Ishikawa (cell line): ENCODE results near the gene CSE1L.

ENCODE experiments used
- CEBPB ChIP-seq: IDR thresholded peaks from 2 replicates; pipeline ENCODE4 v1.6.1; 2012
- CREB1 ChIP-seq: IDR thresholded peaks from 2 replicates; pipeline ENCODE4 v1.6.1; 2012; ENCODE audit warnings: low read depth
- EGR1 ChIP-seq: IDR thresholded peaks from 2 replicates; pipeline ENCODE4 v1.6.1; 2012
- EP300 ChIP-seq: IDR thresholded peaks from 2 replicates; pipeline ENCODE4 v1.6.1; 2012; ENCODE audit warnings: borderline replicate concordance
- FOXM1 ChIP-seq: IDR thresholded peaks from 2 replicates; pipeline ENCODE4 v1.6.1; 2012; ENCODE audit warnings: low read depth, borderline replicate concordance
- NFIC ChIP-seq: IDR thresholded peaks from 2 replicates; pipeline ENCODE4 v1.6.1; 2012
- RAD21 ChIP-seq: IDR thresholded peaks from 2 replicates; pipeline ENCODE4 v1.6.1; 2012; ENCODE audit warnings: low read depth
- TAF1 ChIP-seq: IDR thresholded peaks from 2 replicates; pipeline ENCODE4 v1.6.1; 2012; ENCODE audit warnings: low read depth, mild to moderate bottlenecking
- TCF12 ChIP-seq: IDR thresholded peaks from 2 replicates; pipeline ENCODE4 v1.6.1; 2012; ENCODE audit warnings: low read depth
- TEAD4 ChIP-seq: IDR thresholded peaks from 2 replicates; pipeline ENCODE4 v1.6.1; 2012
- YY1 ChIP-seq: IDR thresholded peaks from 2 replicates; pipeline ENCODE4 v1.6.1; 2012; ENCODE audit warnings: low read depth
- ZBTB7A ChIP-seq: IDR thresholded peaks from 2 replicates; pipeline ENCODE4 v1.6.1; 2012; ENCODE audit warnings: low read depth
- TF ChIP-seq, protein P1 (sequence below): IDR thresholded peaks from 2 replicates; pipeline ENCODE4 v1.6.1; 2012
- TF ChIP-seq, protein P2 (sequence below): IDR thresholded peaks from 2 replicates; pipeline ENCODE4 v1.6.1; 2012
- TF ChIP-seq, protein P3 (sequence below): IDR thresholded peaks from 2 replicates; pipeline ENCODE4 v1.6.1; 2012; ENCODE audit warnings: low read depth, mild to moderate bottlenecking

The CSE1L gene

DNA sequence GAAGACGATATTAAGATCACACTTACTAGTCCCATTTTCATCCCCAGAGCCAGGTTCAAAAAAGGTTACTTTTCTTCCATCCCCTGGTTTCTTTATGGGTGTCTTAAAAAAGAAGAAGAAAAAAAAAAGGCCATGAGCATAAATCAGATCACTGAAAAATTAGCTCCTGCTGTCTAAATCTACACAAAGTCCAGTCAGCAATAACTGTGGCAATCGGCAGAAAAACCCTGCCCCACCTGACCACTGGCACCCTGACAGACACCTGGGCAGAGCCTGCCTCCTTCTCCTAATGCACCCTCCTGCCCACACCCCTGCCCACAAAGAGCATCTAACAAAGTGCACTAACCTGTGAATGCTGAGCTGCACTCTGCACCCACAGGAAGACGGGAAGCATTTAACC is 72.2 kb downstream of the CSE1L start:
- TF ChIP-seq CREB1 (no peak), TCF12 (no peak), ZBTB7A (no peak), EP300 (no peak), TAF1 (no peak), CEBPB (no peak), NFIC (no peak), EGR1 (no peak), TEAD4 (no peak), RAD21 (no peak)
- TF ChIP-seq, protein P1, sequence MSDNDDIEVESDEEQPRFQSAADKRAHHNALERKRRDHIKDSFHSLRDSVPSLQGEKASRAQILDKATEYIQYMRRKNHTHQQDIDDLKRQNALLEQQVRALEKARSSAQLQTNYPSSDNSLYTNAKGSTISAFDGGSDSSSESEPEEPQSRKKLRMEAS: no peak
- TF ChIP-seq, protein P2, sequence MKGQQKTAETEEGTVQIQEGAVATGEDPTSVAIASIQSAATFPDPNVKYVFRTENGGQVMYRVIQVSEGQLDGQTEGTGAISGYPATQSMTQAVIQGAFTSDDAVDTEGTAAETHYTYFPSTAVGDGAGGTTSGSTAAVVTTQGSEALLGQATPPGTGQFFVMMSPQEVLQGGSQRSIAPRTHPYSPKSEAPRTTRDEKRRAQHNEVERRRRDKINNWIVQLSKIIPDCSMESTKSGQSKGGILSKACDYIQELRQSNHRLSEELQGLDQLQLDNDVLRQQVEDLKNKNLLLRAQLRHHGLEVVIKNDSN: no peak
- TF ChIP-seq, protein P3, sequence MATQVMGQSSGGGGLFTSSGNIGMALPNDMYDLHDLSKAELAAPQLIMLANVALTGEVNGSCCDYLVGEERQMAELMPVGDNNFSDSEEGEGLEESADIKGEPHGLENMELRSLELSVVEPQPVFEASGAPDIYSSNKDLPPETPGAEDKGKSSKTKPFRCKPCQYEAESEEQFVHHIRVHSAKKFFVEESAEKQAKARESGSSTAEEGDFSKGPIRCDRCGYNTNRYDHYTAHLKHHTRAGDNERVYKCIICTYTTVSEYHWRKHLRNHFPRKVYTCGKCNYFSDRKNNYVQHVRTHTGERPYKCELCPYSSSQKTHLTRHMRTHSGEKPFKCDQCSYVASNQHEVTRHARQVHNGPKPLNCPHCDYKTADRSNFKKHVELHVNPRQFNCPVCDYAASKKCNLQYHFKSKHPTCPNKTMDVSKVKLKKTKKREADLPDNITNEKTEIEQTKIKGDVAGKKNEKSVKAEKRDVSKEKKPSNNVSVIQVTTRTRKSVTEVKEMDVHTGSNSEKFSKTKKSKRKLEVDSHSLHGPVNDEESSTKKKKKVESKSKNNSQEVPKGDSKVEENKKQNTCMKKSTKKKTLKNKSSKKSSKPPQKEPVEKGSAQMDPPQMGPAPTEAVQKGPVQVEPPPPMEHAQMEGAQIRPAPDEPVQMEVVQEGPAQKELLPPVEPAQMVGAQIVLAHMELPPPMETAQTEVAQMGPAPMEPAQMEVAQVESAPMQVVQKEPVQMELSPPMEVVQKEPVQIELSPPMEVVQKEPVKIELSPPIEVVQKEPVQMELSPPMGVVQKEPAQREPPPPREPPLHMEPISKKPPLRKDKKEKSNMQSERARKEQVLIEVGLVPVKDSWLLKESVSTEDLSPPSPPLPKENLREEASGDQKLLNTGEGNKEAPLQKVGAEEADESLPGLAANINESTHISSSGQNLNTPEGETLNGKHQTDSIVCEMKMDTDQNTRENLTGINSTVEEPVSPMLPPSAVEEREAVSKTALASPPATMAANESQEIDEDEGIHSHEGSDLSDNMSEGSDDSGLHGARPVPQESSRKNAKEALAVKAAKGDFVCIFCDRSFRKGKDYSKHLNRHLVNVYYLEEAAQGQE: no peak

DNA sequence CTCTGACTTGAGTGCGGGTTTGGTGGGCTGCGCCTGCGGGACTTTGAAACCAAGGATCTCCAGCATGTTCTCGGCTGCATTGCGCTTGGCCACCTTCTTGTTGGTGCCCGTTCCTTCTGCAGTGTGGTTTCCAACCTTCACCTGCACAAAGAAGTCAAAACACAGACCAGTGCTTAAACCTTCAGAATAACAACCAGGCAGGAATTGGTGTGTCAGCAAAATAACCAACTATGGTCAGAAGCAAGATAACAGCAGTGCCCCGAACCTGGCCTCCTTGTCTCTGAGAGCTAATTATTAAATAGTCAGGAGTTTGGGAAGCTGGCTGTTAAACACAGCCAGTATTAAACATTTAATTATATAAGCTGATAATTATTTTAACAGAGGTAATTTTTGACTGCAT is 73.9 kb downstream of the CSE1L start:
- TF ChIP-seq, protein P2: no peak
- TF ChIP-seq, protein P3: no peak
- TF ChIP-seq EGR1 (no peak), ZBTB7A (no peak), EP300 (no peak), TAF1 (no peak)

DNA sequence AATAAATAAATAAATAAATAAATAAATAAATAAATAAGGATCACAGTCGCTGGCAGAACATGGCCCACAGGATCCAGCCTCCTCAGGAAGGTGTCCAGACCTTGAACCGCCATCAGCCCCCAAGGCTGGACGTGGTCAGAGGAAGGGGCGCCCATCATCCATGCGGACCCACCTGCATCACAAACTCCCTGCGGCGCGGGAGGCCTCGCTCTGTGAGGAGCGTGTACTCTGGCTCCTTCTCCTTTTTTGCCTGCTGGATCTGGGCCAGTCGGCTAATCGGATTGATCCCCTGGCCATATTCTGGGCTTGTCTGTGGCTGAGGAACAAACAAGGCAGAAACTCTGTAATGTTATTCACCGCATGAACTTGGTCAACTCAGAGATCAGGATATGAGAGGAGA is 76.8 kb downstream of the CSE1L start:
- TF ChIP-seq CREB1: no peak
- TF ChIP-seq, protein P2: no peak

DNA sequence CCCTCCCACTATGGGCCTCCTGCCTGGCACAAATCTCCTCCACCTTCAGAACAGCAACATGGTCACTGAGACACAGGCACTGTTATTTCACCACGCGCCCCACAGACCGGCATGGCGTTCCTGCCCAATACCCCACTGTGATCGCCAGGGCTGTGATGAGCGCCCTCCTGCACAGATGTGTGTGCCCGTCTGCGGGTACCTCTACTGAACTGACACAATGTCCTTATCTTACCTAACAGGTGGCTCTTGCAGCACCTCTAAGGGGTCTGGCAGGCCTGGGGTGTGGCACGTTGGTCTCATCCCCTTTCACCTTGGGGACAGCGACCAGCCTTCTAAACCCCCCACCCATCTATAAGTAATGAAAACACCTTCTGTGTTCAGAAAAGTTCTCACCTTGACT is 77.9 kb downstream of the CSE1L start:
- TF ChIP-seq, protein P1: no peak
- no peak for TF ChIP-seq TEAD4
- no peak for TF ChIP-seq CEBPB
- TF ChIP-seq ZBTB7A: no peak
- TF ChIP-seq YY1: no peak
- no peak for TF ChIP-seq TCF12
- TF ChIP-seq NFIC: no peak
- no peak for TF ChIP-seq RAD21
- TF ChIP-seq TAF1: no peak
- TF ChIP-seq, protein P3: no peak
- no peak for TF ChIP-seq CREB1
- TF ChIP-seq, protein P2: no peak
- no peak for TF ChIP-seq FOXM1
- TF ChIP-seq EP300: no peak
- TF ChIP-seq EGR1: no peak
